Measurements from ENCODE around the gene SH3RF3. TPM values are rescaled to one million over a fixed set of nuclear protein-coding genes. Genes with fewer than 3 reads are reported as not detected.
A peak's percentile ranks its signal among the peaks of the same experiment; 100 is the strongest.

SH3RF3 gene
- total RNA-seq, 2 donors from 2014 or later = 1.0 to 1.7 TPM

DNA sequence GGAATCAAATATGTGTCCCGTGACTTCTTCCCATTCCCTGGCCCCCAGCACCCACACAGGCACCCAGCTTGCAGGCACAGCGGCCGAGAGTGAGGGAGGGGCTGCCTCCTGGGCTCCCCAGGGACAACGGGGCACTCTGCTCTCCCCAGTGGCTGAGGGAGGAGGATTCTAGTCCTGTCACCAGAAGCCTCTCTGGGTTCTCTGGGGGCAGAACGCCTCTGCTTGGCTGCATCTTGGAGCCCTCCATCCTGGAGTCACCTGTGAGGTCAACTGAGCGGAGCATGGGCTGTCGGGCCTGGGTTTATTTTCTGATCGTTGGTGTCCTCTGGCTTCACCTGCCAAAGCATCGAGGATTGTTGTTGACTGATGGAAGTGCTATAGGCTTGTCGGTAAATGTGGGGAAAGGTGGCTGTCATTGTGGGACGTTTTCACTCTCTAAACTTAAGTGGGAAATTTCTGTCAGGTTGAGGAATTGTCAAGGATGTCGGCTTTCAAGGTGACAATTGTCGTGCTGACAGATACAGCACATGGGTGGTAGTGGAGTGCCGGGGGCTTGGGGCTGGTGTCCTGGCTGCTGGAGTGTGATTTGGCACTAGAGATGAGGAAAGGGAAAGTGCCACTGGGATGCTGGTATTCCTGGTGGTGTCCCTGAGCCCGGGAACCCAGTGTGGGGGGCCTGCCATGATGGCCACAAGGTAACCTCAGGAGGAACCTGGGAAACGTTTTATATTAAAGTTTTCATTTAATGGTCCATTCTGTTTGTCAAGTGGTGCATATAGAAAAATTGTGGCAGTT lies 13.6 kb downstream of the SH3RF3 start:
- no peaks in the 10 kb centered on the region for H3K9me3 Mint-ChIP-seq
- ATAC-seq (no peak), DNase-seq (ENCODE audit: low spot score in 2 of 2) (no peak)
- peak overlapping the region in 1 of 2 donors; percentile 68 for H3K27ac Mint-ChIP-seq
- no peaks in the 10 kb centered on the region for H3K36me3 Mint-ChIP-seq

DNA sequence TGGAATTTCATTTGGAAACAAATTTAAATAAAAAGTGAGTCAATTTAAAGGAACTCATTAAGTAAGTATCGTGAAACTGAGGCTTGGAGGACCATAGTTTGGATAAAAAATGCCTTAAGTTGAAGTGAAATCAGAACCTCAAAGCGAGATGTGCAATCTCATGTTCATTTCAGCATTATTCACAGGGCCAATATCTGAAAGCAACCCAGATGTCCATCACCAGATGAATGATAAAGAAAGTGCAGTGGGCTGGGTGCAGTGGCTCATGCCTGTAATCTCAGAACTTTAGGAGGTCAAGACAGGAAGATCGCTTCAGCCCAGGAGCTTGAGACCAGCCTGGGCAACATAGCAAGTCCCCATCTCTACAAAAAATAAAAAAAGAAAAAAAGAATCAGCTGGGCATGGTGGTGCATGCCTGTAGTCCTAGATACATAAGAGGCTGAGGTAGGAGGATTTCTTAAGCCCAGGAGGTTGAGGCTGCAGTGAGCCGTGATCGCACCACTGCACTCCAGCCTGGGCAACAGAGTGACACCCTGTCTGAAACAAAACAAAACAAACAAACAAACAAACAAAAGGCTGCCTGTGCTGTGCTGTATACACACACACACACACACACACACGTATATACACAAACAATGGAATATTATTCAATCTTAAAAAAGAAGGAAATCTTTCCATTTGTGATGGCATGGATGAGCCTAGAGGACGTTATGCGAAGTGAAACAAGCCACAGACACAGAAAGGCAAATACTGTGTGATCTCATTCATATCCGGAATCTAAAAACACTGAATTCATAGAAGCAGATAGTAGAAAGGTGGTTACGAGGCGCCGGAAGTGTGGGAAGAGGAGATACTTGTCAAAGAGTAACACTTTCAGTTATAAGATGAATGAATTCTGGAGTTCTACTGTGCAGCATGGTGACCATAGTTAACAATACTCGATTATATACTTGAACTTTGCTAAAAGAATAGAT lies 14.5 kb downstream of the SH3RF3 start:
- ATAC-seq = peak; percentile 95 to 96
- H3K27ac Mint-ChIP-seq = peak overlapping the region in 1 of 2 donors; percentile 60

DNA sequence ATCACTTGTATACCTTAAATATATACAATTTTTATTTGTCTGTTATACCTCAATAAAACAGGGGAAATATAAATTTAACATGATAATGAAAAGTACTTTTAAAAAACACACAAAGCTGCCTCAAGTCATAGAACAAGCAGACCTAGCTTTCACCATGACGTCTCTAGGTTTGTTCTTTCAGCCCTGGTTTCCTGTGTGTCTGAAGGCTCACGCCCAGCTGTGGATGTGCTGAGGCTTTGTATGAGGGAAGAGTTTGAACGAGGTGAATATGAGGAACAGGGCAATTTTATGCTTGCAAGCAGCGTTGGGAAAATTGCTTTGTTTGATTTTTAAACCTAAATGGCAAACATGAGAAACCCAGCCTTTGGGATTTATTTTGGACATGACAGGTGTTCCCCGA lies 15.3 kb downstream of the SH3RF3 start:
- Mint-ChIP-seq H3K27ac (no peak overlapping the region), H3K36me3 (no peaks in the 10 kb centered on the region), H3K9me3 (no peaks in the 10 kb centered on the region)
- DNase-seq (ENCODE audit: low spot score in 2 of 2) (no peak), ATAC-seq (peak; percentile 46 to 55)

More for the DNA sequence above, 14.5 kb downstream of the SH3RF3 start:
- peak in 1 of 2 donors; percentile 49 for DNase-seq (ENCODE audit: low spot score in 2 of 2)
- no peaks in the 10 kb centered on the region for H3K9me3 Mint-ChIP-seq
- H3K36me3 Mint-ChIP-seq = no peaks in the 10 kb centered on the region

DNA sequence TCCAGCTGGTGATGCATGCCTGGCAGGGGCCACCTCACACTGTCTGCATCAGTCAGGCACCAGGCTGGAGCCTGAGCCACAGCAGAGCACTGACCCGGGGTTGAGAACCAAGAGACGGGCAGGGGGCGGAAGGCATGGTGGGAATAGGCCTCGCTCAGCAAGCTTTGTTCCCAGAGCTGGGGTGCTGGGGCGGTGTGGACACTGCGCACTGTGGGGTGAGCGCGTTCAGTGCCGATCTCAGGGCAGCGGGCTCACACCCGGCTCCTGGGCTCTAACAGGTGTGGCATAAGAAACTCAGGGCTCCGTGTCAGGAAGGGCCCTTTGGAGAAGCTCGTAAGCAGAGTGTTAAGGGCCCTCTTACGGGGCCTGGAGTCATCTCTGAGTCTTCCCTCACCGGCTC lies 15.7 kb downstream of the SH3RF3 start:
- Mint-ChIP-seq H3K9me3 (no peaks in the 10 kb centered on the region), H3K27ac (no peak overlapping the region), H3K36me3 (no peaks in the 10 kb centered on the region)
- ATAC-seq = no peak
- no peak for DNase-seq (ENCODE audit: low spot score in 2 of 2)

DNA sequence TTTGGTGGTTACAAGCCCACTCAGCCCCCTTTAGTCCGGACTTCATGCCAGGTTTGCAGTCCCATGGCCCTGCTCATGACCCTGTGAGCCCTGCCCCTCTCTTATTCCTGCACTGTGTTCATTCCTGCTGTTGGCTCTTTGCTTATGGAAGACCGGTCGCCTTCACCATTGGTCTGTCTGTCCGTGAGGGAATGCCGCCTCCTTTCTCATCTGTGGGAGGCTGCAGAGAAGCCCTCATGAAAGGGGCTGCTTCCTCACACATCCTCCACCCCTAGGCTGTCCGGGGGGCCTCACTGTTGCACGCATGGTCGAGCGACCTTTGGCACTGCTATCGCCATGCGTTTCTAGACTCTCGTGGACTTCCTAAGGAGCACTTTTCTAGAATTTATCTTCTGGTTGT lies 16.3 kb downstream of the SH3RF3 start:
- no peak for DNase-seq (ENCODE audit: low spot score in 2 of 2)
- Mint-ChIP-seq H3K27ac (no peak overlapping the region), H3K36me3 (no peaks in the 10 kb centered on the region), H3K9me3 (no peaks in the 10 kb centered on the region)
- no peak for ATAC-seq

DNA sequence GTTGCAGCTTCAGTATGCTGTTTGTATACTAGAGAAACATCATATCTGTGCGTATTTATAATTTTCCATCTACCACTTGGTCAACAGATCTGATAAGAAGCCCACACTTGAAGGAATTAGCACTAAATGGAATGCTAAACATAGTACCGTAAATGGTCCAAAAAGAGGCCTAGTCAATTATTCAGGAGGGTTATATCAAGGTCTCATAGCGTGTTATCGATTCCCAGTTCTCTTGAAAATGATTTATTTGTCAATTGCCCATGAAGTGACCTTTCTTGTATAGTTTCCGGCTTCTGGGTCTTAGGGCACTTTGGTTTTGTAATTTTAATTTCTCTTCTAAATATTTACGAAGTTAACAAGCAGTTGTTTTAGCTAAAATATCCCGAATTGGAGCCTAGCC lies 18.4 kb downstream of the SH3RF3 start:
- H3K9me3 Mint-ChIP-seq = no peaks in the 10 kb centered on the region
- H3K36me3 Mint-ChIP-seq = no peaks in the 10 kb centered on the region
- ATAC-seq (no peak), DNase-seq (ENCODE audit: low spot score in 2 of 2) (no peak)
- no peak overlapping the region for H3K27ac Mint-ChIP-seq

DNA sequence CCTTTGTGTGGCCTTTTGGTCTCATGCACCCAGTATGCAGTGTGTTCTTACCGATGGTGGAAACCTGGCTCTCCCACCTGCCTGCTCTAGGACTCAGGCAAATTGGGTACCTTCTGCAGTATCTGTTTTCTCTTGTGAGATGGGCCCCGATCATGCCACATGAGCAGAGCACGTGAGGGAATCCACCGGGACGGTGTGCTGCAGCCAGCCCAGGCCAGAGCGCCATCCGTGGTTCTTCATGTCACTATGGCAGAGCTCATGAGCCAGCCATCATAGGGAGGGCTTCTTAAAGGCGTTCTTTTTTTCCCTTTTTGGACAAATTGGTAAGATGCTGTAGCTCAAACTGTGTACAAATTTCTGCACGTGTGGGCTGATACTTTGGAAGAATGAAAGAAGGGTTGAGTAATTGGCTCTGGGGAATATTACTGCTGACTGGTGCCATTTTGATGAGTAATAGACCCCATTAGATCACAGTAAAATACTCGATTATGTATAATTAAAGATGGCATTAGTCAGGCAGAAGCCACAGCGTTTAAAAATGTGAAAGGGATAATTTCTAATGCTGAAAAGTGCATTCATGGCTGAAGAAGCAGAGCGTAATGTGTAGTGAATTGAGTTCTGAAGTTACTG lies 19.2 kb downstream of the SH3RF3 start:
- no peak for DNase-seq (ENCODE audit: low spot score in 2 of 2)
- H3K36me3 Mint-ChIP-seq = no peaks in the 10 kb centered on the region
- no peak for ATAC-seq
- H3K27ac Mint-ChIP-seq = no peak overlapping the region
- H3K9me3 Mint-ChIP-seq = no peaks in the 10 kb centered on the region

DNA sequence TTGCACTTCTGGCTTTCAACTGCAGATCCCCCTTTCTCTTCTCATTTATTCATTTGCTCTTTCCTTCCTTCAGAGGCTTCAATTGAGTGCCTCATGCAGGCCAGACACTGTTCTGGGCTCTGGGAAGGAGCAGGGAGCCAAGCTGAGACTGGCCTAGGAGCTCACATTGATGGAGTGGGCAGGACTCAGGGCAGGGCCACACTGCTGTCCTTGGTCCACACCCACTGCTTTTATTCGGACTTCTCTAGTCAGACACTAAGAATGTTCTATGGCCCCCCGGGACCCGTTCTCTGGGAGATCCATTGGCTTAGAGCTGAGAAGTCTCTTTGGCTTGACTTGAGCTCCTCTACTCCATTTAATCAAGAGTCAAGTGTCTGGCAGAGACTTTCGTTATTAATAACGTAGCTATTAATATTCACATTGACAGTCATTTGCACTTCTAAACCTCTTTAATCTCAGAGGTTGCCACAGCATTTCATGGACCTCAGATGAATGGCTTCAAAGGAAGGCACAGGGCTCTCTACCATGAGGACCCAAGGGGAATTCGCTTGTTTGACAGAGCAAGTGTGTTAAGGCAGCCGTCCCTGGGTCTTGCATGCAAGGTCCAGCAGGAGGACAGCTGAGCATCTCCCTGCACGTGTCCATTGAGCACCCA lies 20.1 kb downstream of the SH3RF3 start:
- Mint-ChIP-seq H3K27ac (no peak overlapping the region), H3K36me3 (no peaks in the 10 kb centered on the region), H3K9me3 (no peaks in the 10 kb centered on the region)
- no peak for ATAC-seq
- no peak for DNase-seq (ENCODE audit: low spot score in 2 of 2)

DNA sequence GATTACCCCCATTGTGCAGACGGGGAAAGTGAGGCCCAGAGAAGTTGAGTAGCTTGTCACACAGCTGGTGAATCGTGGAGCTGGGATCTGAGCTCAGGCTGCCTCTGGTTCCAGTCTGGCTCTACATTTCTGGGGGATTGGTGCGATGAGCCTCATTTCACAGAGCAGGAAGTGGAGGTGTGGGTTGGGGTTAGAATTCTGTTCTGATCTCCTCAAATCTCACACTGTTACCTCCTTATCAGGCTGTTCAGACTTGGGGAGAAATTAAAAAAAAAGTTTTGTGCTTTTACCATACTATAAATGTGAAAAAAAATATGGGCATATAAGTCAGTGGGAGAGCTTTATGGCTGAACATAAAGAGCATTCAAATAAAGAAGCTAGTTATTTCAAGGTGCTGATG lies 21.6 kb downstream of the SH3RF3 start:
- Mint-ChIP-seq H3K36me3 (no peaks in the 10 kb centered on the region), H3K9me3 (no peaks in the 10 kb centered on the region), H3K27ac (no peak overlapping the region)
- DNase-seq (ENCODE audit: low spot score in 2 of 2) (no peak), ATAC-seq (no peak)

DNA sequence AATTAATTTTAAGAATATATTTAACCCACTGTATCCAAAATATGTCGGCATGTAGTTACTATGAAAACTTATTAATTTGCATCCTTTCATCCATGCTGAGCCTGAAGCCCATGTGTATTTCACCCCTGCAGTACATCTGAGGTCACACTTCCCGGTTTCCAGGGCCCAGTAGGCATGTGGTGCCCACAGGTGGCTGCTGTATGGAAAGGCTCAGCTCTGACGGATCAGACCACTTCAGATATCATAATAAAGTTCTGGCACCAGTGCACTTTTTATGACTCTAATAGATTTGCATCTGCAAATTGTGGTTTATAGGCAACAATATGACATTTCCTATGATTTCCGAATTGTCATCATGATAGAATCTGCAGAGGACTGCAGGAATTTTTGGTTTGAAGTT lies 22.5 kb downstream of the SH3RF3 start:
- H3K27ac Mint-ChIP-seq = no peak overlapping the region
- no peaks in the 10 kb centered on the region for H3K9me3 Mint-ChIP-seq

DNA sequence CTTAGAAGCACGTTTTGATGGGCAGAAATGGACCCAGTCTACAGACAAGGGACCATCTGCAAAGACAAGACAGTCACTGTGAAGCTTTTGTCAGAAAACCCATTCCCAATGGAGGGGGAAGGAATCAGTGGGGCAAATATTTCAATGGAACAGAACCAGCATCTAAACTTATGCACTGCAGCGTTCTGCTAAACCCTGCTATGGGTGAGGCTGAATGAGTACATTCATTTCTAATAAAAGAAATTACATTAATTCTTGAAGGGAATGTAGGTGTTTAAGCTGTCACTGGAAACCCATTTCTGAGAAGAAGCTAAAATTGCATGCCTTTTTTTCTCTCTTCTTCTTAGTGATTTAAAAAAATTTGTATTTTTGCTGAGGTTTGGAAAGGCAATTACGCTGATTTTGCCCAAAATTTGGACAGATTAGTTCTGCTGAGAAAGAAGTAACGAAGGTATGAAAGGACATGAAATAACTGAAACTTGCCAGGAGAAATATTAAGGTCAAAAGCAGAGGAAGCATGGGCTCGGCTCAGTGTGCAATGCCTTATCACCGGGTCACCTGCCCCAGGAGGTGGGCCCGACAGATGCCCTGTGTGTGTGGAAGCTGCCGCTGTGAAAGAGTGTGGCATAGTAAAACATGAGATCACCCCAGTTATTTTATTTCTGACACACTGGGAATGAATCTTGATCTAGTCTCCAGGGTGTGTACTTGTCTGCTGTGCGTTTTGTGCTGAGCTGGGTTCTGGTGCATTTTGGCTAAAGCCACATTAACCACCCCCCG lies 24.2 kb downstream of the SH3RF3 start:
- no peak overlapping the region for H3K27ac Mint-ChIP-seq
- H3K36me3 Mint-ChIP-seq = no peaks in the 10 kb centered on the region
- no peak for DNase-seq (ENCODE audit: low spot score in 2 of 2)
- no peaks in the 10 kb centered on the region for H3K9me3 Mint-ChIP-seq
- no peak for ATAC-seq

More for the DNA sequence above, 22.5 kb downstream of the SH3RF3 start:
- ATAC-seq (no peak), DNase-seq (ENCODE audit: low spot score in 2 of 2) (no peak)
- no peaks in the 10 kb centered on the region for H3K36me3 Mint-ChIP-seq

DNA sequence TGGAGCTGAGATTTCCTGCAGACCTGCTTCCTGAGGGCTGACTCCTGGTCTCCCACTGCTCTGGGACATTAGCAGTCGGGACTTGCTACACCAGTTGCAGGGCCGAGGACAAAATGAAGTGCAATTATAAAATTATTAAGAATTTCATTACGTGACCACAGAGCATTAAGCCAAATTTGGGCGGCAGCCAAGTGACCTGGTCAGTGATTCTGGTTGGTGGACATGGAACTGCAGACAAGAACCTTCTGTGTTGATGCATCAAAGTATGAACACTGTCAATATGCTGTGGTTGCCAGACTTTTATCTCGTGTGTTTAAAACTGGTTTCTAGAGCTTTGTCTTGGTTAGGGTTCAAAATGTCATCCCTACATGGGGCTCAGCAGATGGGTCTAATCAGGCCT lies 24.8 kb downstream of the SH3RF3 start:
- H3K27ac Mint-ChIP-seq = no peak overlapping the region
- no peak for ATAC-seq
- no peaks in the 10 kb centered on the region for H3K9me3 Mint-ChIP-seq
- H3K36me3 Mint-ChIP-seq = no peaks in the 10 kb centered on the region
- no peak for DNase-seq (ENCODE audit: low spot score in 2 of 2)

DNA sequence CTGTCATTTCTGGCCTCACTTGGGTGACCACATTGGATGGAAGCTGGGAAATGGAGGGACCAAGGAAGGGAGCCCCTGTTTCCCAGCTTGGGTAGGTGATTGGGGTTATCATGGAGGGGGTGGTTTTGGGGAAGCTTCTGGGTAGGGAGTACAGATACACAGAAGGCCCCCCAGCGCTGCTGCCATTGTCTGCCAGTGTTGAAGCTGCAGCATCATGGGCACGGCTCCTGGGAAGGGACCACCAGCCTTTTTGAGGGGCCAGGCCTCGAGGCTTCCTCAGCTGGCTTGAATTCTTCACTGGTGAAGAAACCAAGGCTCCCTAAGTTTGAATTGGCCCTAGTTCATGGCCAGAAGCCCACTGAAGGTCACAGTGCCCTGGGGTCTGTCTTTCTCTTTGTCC lies 25.2 kb downstream of the SH3RF3 start:
- ATAC-seq (no peak), DNase-seq (ENCODE audit: low spot score in 2 of 2) (no peak)
- Mint-ChIP-seq H3K27ac (no peak overlapping the region), H3K9me3 (no peaks in the 10 kb centered on the region), H3K36me3 (no peaks in the 10 kb centered on the region)

DNA sequence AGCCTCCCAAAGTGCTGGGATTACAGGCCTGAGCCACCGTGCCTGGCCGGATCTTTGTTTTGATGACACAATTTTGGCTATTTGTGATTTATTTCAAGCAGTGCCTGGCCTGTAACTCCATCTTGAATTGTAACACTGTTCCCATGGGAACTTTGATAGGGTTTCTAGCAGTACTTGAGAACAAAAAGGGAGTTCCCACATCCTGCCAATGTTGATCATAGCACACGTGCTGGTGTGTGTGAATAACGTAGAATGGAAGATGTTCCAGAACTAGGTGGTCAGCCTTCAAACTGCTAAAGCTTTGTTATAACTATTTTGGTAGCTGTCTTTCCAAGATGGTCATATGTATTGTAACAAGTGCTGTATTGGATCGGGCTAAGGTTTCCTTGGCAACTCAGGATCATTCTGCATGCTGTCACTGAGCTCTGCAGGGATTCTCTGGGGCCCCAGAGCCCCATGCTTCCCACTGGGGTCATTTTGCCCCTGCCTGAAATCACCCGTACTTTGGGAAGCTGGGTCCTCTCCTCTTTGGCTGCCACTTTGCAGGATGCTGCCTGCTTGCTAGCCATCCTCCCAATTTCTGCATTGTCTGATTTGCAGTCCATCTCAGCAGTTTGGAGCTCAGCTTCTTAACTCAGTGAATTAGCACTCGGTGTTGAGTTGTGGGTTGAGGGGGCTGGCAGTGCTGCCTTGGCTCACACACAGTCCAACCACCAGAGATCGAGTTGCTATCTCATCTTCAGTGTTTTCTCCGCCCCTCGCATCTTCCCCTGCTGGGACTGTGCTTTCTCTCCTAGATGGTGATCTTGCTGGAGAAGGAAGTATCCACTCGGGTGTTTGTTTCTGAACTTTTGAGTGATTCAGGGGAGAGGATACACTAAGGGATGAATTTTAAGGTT lies 26.8 kb downstream of the SH3RF3 start:
- ATAC-seq = no peak
- no peak overlapping the region for H3K27ac Mint-ChIP-seq
- H3K36me3 Mint-ChIP-seq = no peaks in the 10 kb centered on the region
- DNase-seq (ENCODE audit: low spot score in 2 of 2) = no peak
- H3K9me3 Mint-ChIP-seq = no peaks in the 10 kb centered on the region

DNA sequence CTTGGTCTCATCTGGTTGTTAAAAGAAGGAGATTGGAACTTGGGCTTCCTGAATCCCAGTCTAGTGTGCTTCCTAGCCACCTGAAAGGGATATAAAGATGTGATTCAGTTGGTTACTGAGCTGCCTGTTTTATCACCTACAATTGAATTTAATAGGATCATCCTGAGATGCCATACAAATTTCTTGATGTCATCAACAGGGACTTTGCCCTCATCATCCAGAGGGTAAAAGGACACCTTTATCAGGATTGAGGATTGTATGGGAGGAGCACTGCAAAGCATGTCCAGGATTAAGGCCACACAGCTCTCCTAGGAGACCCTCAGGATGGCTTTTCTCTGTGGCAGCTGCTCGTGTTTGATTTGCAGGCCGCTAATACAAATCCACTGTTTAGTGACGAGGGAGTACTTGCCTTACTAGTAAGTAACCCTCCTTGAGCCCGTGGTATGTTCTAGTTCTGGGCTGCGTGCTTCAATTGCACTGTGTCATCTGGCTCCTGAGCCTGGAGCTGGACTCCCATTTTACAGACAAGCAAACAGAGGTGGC lies 28.6 kb downstream of the SH3RF3 start:
- H3K27ac Mint-ChIP-seq = no peak overlapping the region
- no peak for ATAC-seq
- no peaks in the 10 kb centered on the region for H3K9me3 Mint-ChIP-seq
- no peak for DNase-seq (ENCODE audit: low spot score in 2 of 2)
- no peaks in the 10 kb centered on the region for H3K36me3 Mint-ChIP-seq
